ENCODE results near the gene PVALEF.

PVALEF gene

DNA sequence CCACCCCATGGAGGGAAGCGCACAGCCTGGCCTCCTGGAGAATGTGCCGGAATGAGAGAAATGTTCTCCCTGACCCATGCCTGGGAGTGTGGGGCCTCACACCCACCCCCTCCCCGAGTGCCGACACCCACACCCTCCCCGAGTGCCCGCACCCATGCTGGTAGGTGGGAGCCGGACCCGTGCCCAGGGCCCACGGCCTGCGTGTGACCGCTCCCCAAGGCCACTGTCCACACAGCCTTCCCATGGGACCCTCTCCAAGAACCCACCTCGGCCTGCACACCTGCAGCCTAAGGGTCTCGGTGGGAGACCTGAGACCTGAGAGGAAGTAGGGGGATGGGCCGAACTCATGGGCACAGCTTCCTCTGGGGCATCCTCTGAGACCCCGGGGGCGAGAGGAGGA, 3.3 kb upstream of the PVALEF start:
- no peak for DNase-seq (ENCODE audit: low read depth, low spot score)

DNA sequence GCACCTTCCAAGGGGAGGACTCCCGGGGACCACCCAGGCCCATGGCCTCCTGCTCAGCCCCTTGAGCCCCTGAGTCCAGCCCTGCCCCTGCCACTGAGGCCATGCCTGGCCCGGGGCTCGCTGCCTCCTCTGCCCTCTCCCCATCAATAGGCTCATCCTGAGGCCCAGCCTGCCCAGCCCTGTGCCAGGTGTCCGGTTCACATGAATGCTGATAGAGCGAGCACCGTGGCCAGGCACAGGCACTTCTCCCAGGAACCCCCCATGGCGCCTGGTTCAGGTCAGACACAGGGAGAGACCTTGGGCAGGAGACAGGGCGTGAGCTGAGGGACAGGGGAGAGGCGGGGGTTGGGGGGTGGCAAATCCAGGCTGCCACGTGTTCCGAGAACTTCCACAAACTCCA, 2.8 kb upstream of the PVALEF start:
- no peak for DNase-seq (ENCODE audit: low read depth, low spot score)

DNA sequence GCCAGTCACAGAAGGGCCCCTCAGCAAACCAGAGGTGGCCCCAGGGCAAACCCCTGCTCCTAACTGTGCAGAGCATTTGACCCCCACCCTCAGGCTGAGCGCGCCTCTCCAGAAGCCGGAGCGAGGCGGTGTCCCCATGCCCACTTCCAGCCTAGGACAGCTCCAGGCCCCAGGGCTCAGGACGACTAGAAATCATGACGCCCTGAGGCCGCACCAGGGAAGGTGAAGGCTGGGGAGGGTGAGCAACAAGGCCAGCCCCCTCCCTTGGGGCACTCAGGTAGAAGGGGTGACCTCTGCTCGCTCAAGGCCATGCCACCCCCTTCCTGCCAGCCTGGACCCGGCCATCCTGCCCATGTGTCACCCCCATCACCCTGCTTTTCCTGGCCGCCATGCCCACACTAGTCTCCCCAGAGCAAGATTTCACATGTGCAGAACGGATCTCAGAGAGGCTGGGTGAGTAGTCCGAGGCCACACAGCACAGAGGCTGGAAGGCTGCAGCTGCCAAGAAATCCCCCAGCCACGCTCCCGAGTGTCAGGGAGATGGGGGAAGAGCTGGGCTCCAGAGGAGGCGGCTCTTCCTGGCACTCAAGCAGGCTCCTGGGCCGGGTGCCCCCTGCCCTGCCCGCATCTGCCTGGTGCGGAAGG, 2.1 kb upstream of the PVALEF start:
- no peak for DNase-seq (ENCODE audit: low read depth, low spot score)

DNA sequence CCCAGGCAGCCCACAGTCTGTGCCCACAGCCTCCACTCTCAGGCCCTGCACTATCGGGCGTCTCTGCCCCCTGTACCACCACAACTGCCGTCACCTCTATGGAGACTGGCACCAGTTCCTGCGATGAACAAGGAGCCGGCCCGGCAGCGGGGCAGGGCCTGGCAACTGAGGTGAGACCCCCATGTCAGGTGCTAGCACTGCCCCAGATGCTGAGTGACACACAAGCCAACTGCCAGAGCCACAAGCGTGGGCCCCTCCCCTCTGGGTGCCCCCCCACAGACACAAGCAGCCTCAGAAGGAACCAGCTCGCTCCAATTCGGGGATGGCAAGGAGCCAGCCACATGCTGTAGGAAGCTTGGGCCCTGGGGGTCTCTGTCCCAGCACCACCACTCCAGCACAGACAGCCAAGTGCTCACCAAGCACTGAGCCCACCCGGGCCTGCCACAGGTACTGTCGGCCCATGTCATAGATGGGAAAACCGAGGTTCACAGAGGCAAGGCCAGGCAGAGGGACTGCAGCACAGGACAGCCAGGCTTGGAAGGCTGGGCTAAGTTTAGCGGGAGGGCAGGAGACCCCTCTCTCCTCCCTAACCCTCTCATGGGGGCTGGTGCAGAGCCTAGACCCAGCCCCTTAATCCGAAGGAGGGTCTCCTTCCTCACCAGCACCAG, 1.5 kb upstream of the PVALEF start:
- no peak for DNase-seq (ENCODE audit: low read depth, low spot score)

DNA sequence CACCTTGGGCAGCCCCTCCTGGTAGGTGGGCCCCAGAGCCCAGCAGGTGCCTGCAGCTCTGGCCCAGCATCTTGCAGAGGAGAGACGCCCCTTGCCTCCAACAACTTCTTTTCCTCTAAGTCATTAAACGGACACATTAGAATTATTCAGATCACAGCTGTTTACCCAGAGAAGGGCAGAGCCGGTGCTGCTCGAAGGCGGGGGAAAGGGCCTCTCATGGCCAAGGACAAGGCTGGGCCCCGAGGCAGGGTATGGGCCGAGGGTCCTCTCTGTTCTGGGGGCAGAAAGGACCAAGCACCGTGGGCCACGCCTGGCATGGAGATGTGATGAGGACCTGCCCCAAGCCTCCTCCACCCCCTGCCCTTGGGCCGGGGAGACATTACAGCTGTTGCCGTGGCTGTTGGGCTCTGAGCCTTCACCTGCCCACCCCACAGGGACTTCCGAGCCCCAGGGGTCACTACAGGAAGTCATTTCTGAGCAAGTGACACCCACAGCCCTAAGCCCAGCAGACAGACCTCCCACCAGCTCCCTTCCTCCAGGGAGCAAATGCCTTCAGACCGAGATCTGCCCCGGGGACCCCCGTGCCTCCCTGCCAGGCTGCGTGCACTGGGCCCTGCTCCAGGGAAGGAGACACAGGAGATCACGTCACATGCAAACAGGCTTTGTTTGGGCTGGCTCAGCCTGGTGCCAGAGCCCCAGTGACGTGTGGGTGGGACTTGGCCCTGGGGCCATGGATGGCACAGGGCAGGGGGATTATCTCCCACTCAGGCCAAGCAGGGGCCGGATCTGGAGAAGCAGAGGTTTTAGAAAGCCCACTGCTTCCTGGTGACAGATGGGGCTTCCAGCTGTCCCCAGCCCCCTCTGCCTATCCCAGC, 699 bp upstream of the PVALEF start:
- no peak for DNase-seq (ENCODE audit: low read depth, low spot score)

DNA sequence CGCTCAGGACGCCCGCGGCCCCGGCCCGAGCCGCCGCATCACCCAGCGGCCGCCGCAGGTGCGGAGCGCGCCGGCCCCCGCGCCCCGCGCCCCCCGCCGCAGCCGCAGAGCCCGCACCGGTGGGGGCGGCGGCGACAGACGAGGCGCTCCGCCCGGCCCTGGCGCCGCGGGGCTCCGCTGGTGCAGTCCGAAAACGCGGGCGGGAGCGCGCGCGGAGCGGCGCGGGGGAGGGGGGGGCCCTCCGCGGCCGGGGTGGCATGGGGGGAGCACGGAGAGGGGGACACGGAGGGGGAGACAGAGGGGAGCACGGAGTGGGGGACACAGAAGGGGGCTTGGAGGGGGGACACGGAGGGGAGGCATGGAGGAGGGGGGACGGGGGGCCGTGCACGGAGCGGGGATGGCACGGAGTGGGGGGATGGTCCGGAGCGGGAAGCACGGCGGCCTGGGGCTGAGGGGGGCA, 756 bp downstream of the PVALEF start, which contains the start of gene AATK:
Gene AATK, minus strand, starts transcription at position 189 of the 460 bp plus-strand sequence. CDS start 229 bp downstream, outside the sequence.
- DNase-seq (ENCODE audit: low read depth, low spot score) = no peak

DNA sequence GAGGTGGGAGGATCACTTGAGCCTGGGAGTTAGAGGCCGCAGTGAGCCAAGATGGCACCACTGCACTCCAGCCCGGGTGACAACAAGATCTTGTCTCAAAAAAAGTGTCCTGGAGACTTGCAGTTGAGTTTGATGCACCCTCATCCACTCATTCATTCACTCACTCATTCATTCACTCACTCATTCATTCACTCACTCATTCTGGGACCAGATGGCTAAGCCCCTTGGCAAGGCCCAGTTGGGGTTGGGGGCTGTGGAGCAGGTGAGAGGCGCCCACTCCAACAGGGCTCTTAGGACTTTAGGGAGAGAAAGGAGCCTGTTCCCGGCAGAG, 1.9 kb downstream of the PVALEF start:
- no peak for DNase-seq (ENCODE audit: low read depth, low spot score)

DNA sequence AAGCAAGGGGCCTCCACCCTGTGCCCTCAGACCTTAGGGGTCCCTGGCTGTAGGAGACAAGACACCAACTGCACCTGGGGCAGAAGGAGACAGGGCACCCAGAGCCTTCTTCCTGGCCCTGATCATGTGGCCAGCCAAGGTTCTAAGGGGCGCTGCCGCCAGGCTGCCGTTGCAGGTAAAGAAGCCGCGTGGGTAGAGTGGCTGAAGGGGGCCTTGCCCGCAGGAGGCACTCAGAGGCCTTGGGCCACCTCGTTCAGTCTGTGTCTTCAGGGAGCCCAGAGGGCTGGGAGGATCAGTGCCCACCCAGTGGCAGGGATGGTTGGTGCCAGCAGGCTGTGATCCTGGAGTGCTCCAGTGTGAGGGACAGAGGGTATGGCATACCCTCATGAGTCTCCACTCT, 2.3 kb downstream of the PVALEF start:
- DNase-seq (ENCODE audit: low read depth, low spot score) = no peak

DNA sequence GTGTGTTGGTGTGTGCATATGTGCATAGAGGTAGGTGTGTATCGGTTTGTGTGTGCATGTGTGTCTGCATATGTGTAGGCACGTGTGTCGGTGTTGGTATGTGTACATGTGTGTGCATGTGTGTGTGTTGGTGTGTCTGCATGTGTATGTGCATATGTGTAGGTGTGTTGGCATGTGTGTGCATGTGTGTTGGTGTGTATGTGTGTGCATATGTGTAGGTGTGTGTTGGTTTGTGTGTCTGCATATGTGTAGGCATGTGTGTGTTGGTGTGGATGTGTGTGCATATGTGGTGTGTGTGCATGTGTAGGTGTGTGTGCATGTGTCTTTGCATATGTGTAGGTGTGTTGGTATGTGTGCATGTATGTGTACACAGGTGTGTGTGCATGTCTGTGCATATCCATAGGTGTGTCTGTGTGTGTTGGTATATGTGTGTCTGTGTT, 4.6 kb downstream of the PVALEF start:
- no peak for DNase-seq (ENCODE audit: low read depth, low spot score)

DNA sequence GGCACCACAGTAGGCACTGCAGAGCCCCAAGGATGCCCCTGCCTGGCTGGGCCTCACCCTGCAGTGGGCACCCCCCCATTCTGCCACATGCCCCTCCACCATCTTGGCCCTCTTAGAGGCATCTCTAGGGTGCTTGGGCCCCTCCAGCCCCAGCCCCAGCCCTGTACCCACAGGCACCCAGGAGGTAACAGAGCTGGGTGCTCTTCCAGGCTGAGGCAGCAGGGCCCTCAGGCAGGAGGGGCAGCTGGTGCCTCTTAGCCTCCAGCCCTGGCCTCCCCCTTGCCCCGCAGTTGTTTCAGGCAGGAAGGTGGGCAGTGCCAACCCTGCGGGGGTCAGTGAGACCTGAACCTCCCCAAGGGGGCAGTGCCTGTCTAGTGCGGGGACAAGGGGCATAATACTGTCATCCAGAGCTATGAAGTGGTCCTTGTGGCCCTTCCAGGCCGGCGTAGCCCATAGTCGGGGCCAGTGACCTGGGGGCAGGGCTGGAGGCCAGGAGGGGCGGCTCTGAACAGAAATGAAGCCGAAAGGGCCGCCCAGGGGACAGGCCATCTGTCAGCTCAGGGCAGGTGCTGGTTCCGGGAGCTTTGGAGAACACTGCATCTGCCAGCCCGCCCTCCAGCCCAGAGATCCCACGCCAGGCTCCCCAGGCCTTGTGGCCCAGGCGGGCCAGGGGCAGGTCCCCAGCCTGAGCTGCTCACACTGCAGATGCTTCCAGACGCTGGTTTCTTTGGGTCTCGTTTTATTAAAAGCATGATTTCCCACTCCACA, 5.6 kb downstream of the PVALEF start:
- DNase-seq (ENCODE audit: low read depth, low spot score) = no peak

DNA sequence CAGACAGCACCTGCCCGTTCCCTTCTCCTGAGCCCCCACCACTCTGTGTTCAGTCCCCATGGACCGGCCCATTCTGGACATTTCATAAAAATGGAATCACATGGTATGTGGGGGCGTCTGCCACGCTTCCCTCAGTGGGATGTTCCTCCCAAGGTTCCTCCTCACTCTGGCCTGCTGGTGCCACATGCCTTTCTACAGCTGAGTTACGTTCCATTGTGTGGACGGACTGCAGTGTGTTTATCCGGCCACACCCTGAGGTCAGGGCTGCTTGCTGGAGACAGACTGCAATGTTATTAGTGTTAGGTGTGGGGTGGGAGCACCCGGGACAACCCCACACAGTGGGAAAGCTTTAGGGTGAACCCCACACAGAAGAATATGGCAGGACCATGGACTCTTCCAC, 6.6 kb downstream of the PVALEF start:
- DNase-seq (ENCODE audit: low read depth, low spot score) = no peak

DNA sequence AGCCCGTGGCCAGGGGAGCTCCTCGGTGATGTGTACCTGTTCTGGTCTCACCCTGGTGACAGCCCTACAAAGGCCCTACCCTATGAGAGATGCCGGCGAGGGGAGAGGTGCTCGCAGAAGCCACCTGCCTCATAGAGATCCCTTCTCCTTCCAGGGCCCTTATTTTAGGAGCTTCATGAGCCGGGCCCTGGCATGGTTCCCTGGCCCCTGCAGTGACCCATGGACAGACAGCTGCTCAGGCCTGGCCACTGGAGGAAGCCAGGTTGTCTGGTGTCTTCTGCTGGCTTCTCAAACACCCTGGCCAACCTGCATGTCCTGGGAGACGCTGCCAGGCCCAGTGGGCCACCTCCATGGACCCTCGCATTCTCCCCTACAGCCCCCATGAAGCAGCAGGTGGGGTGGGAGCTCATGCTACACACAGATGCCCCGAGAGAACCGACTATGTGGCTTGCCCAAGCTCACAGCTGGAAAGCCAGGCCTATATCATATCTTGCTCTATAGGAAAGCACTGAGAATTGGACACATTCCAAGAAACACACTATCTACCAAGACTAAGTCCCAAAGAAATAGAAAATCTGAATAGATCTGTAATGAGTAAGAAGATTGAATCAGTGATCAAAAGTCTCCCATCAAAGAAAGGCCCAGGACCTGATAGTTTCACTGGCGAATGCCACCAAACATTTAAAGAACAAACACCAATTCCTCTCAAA, 7.9 kb downstream of the PVALEF start:
- no peak for DNase-seq (ENCODE audit: low read depth, low spot score)

DNA sequence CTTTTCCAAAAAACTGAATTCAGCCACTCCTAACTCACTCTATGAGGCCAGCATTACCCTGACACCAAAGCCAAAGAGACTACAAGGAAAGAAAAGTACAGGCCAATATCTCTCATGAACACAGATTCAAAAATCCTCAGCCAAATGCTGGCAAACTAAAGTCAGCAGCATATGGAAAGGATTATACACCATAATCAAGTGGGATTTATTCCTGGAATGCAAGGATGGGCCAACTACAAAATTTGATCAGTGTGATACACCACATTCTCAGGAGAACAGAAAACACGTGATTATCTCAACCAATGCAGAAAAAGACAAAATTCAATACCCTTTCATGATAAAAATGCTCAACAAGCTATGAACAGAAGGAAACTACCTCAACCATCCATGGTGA, 8.5 kb downstream of the PVALEF start:
- DNase-seq (ENCODE audit: low read depth, low spot score) = no peak

DNA sequence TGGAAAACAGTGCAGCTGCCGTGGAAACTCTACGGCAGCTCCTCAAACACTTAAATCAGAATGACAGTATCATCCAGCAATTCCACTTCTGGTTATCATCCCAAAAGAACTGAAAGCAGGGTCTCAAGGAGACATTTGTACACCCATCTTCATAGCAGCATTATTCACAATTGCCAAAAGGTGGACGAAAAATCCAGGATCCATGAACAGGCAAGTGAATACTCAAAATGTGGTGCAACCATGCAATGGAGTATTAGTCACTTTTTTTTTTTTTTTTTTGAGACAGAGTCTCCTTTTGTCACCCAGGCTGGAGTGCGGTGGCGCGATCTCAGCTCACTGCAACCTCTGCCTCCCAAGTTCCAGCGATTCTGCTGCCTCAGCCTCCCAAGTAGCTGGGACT, 11.4 kb downstream of the PVALEF start:
- no peak for DNase-seq (ENCODE audit: low read depth, low spot score)

DNA sequence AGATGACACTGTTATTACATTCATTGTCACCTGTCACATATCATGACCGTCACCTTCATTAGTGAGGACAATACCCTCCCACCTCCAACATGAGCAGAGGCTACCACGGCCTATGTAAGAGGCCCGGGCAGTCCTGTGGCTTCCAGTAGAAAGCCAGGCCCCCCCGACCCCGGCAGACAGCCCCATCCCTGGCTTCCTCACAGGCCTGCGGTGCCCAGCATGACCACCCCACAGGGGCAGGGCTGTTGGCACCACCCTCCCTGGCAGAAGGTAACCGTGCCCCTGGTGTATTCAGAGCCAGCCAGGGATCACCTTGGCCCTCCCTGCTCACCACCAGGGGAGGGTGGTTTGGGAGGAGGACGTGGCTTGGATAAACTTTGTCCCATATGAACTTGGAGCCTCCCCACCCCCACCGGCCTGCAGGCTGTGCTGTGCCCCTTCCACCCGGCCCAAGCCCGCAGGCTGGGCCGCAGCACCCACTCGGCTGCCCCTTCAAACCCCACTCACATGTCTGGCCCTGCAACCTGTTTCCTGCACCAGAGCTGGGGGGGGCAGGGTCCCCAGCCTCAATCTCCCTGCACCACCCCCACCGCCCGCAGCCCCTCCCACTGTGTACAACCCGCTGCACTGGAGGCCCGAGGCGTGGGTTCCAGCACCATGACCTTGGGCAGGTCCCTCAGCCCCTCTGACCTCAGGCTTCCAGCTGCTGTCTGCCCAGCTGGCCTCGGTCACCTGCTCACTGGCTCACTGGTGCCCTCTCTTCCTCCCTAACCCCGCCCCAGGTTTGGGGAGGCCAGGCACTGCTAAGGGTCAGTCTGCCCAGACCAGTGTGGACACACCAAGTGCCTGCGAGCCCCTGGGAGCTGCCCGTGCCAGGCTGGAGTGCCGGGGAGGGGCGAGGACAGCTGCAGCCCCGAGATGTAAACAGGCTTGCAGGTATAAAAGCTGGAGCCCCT, 13.1 kb downstream of the PVALEF start:
- DNase-seq (ENCODE audit: low read depth, low spot score) = no peak

DNA sequence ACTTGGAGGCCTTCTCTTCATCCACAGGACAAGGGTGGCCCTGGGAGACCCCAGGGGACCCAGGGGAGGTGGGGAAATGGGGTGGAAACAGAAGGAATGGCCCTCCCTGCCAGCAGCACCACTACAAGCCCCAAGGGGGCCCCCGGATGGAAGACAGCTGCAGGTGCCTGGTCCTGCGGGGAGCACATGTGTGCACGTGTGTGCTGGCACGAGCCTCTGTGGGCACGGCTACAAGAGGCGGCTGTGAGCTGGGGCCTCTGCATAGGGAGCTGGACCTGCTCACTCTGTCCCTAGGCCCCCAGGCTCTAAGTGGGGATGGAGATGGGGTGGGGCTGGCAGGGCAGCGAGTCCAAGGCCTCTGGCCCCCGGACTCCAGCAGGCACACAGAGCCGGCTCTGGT, 13.9 kb downstream of the PVALEF start:
- DNase-seq (ENCODE audit: low read depth, low spot score) = no peak

DNA sequence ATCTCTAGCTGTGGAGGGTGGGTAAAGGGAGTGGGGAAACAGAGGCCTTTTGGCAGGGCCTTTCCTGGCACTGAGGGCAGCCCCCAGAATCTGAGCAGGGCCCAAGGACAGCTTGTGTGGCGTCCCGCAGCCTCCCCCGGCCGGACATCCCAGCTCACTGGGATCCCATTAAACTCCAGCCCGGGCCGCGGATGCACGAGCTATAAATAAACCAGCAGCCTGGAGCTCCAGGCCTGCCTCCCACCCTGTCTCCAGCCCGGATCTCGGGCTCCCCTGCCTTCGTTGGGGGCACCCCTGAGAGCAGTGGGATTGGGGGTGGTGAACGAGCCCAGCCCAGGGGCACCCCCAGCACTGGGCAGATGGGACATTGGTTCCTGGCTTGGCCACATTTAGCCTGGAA, 14.6 kb downstream of the PVALEF start:
- no peak for DNase-seq (ENCODE audit: low read depth, low spot score)

DNA sequence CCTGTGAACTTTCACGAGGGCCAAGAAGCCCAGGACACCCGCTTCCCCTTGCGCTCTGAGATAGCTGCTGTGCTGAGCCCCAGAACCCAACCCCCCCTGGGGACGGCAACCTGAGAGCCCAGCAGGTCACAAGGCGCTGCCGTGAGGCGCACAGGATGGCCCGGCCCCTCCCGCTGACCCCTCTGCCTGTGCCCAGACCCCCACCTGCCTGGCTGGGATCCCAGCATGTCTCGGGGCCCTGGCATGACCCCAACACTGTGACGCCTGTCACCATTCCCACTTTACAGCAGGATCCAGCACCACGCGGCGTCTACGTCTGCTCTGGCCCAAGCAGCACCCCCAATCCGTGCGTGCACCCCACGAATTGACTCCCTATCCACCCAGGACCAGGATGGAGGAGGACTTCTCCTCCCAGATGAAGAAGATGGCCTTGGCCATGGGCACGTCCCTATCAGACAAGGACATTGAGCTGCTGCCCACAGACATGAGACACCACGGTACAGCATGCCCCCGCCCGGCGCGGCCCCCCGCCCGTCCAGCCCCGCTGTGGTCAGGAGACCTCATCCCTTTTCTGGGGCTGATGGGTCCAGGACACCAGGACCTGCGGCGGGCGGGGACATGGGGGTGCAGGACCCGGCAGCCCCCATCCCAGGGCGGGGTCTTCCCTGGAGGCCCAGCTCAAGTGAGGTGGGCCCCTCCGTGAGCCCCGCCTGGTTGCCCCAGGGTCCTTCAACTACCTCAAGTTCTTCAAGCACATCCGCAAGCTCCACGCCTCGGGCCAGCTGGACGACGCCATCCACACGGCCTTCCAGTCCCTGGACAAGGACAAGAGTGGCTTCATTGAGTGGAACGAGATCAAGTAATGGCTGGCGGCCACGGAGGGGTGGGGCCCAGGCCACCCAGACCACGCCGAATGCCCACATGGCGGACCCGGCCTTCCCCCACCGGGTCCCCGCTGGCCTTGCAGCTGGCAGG, 15.8 kb downstream of the PVALEF start:
- DNase-seq (ENCODE audit: low read depth, low spot score) = no peak

DNA sequence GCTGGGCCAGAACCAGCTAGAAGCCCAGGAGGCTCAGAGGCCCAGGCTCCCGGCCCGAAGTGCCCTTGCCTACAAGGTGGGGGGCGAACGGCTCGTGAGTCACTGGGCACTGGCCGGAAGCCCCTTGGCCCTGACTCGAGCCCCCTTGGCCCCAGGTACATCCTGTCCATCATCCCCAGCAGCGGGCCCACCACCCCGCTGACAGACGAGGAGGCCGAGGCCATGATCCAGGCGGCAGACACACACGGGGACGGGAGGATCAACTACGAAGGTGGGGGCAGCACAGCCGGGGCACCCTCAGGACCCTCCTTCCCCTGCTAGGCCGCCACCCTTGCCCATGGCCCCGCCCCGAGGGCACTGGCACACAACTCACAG, 16.5 kb downstream of the PVALEF start:
- DNase-seq (ENCODE audit: low read depth, low spot score) = no peak
